GM19452 (cell line): ENCODE results near the gene IL32.
A peak's percentile ranks its signal among the peaks of the same experiment; 100 is the strongest.
"Not testable (repeated sequence)": the region's sequence is repeated elsewhere in the genome, so short reads cannot be mapped to it uniquely, and the experiment has no call there.

Source experiments
- ATAC-seq: cut with Tn5 transposase; IDR thresholded peaks from one replicate; pipeline ENCODE4 v1.9.1; 2021; ENCODE audit not compliant: unreplicated experiment

IL32 gene

GRCh38 chr16:3069146-3069545 lies 3.7 kb downstream of the IL32 start:
- ATAC-seq: not testable (repeated sequence)

GRCh38 chr16:3070608-3071111 lies 5.2 kb downstream of the IL32 start:
- ATAC-seq: no peak

- ATAC-seq: no peak
Observed at GRCh38 chr16:3071655-3072054, 6.2 kb downstream of the IL32 start.

- ATAC-seq: not testable (repeated sequence)
Observed at GRCh38 chr16:3072148-3072547, 6.7 kb downstream of the IL32 start.

GRCh38 chr16:3072576-3073263 lies 7.3 kb downstream of the IL32 start:
- not testable (repeated sequence) for ATAC-seq

- no peak for ATAC-seq
Observed at GRCh38 chr16:3073448-3073847, 8.0 kb downstream of the IL32 start.

GRCh38 chr16:3074860-3075522 lies 9.6 kb downstream of the IL32 start:
- ATAC-seq: peak; percentile 69

GRCh38 chr16:3075523-3075915 lies 10.1 kb downstream of the IL32 start:
- ATAC-seq: no peak

GRCh38 chr16:3075946-3076345 lies 10.5 kb downstream of the IL32 start:
- ATAC-seq: not testable (repeated sequence)

GRCh38 chr16:3076577-3076976 lies 11.1 kb downstream of the IL32 start:
- no peak for ATAC-seq

GRCh38 chr16:3080024-3080423 lies 14.6 kb downstream of the IL32 start:
- ATAC-seq: no peak

- ATAC-seq: not testable (repeated sequence)
Observed at GRCh38 chr16:3081957-3082356, 16.5 kb downstream of the IL32 start.

GRCh38 chr16:3083408-3083807 lies 18.0 kb downstream of the IL32 start:
- not testable (repeated sequence) for ATAC-seq

GRCh38 chr16:3084491-3084890 lies 19.1 kb downstream of the IL32 start:
- no peak for ATAC-seq

- ATAC-seq: no peak
Observed at GRCh38 chr16:3084969-3085670, 19.7 kb downstream of the IL32 start.

- ATAC-seq: no peak
Observed at GRCh38 chr16:3085868-3086595, 20.6 kb downstream of the IL32 start.

- ATAC-seq: no peak
Observed at GRCh38 chr16:3086596-3087242, 21.3 kb downstream of the IL32 start.

- ATAC-seq: no peak
Observed at GRCh38 chr16:3087243-3088235, 22.1 kb downstream of the IL32 start.

GRCh38 chr16:3088450-3088849 lies 23.0 kb downstream of the IL32 start:
- ATAC-seq: no peak
